Measurements from ENCODE around the gene WDR33. TPM values are rescaled to one million over a fixed set of nuclear protein-coding genes. Genes with fewer than 3 reads are reported as not detected.

WDR33 gene
- total RNA-seq, 4 donors from 2014 or later = 25.8 to 53.3 (median 38.0) TPM

GRCh38 chr2:127663566-127664064 lies 147.4 kb downstream of the WDR33 start:
- no peak for DNase-seq (ENCODE audit: low spot score)

DNA sequence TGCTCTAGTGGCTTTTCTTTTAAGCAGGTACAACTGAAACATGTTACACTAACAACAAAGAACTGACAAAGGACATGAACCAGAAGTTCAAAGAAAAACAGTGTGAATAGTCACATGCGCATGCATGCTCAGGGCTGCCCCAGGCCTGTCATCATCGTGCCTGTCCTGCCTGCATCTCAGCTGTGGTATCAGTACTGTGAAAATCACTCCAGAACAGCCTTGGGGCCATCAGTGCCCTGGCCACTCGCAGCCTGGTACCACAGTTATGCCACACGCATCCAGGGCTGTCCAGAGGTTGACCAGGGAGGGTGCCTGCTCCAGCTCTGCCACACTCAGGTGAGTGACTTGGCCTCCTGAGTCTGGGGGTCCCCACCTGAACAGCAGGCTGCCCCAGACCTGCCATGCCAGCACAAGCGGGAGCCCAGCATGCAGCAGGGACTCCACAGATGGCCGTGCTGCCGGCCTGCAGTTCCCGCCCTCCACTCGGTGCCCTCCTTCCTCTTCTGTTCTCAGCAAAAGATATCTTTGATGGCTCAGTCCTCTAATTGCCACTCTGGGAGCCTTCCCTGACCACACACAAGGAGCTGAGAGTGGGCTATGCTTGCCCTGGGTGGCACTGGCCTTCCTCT lies 147.9 kb downstream of the WDR33 start:
- no peak for ATAC-seq (ENCODE audit: low FRiP score)
- TF ChIP-seq, protein P1, sequence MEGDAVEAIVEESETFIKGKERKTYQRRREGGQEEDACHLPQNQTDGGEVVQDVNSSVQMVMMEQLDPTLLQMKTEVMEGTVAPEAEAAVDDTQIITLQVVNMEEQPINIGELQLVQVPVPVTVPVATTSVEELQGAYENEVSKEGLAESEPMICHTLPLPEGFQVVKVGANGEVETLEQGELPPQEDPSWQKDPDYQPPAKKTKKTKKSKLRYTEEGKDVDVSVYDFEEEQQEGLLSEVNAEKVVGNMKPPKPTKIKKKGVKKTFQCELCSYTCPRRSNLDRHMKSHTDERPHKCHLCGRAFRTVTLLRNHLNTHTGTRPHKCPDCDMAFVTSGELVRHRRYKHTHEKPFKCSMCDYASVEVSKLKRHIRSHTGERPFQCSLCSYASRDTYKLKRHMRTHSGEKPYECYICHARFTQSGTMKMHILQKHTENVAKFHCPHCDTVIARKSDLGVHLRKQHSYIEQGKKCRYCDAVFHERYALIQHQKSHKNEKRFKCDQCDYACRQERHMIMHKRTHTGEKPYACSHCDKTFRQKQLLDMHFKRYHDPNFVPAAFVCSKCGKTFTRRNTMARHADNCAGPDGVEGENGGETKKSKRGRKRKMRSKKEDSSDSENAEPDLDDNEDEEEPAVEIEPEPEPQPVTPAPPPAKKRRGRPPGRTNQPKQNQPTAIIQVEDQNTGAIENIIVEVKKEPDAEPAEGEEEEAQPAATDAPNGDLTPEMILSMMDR (IDR thresholded peaks at IDR 0.05) = no peak
- DNase-seq (ENCODE audit: low spot score) = peak; percentile 18

More at GRCh38 chr2:127663566-127664064, 147.4 kb downstream of the WDR33 start:
- ATAC-seq (ENCODE audit: low FRiP score) = no peak
- TF ChIP-seq, protein P1 (IDR thresholded peaks at IDR 0.05) = no peak

- DNase-seq (ENCODE audit: low spot score) (no peak), ATAC-seq (ENCODE audit: low FRiP score) (no peak)
- TF ChIP-seq, protein P1 (IDR thresholded peaks at IDR 0.05) = no peak
These were observed 148.9 kb downstream of the WDR33 start for GRCh38 chr2:127661949-127662510.

DNA sequence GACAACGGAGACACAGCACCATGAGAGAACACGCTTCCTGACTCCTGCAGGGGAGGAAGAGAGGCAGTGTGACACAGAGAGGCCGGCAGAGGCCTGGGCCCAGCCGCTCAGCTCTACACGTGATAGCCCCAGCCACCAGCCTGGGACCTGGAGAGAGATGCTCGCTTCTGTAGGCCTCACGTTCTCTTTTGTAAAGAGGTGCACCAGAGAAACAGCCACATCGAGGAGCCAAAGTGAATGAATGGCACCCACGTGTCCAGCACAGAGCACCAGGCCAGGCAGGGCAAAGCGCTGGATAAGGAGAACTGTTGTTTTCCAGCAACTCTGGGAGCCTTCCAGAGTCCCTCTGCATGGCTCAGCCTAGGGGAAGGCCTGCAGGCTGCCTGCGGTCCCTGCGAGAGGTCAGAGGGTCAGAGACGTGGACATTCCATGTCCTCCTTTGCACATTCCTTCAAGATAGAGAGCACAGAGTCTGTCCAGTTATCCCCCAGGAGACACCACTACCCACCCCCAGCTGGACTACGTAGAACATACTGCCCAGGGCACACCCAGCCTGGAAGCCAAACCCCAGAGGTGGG lies 149.8 kb downstream of the WDR33 start:
- ATAC-seq (ENCODE audit: low FRiP score) = no peak

GRCh38 chr2:127660291-127660578 lies 150.7 kb downstream of the WDR33 start:
- ATAC-seq (ENCODE audit: low FRiP score) = no peak
- no peak for DNase-seq (ENCODE audit: low spot score)
- TF ChIP-seq, protein P1 (IDR thresholded peaks at IDR 0.05) = no peak

More for the DNA sequence above, 149.8 kb downstream of the WDR33 start:
- no peak for DNase-seq (ENCODE audit: low spot score)
- TF ChIP-seq, protein P1 (IDR thresholded peaks at IDR 0.05) = no peak

GRCh38 chr2:127659408-127660290 lies 151.3 kb downstream of the WDR33 start:
- ATAC-seq (ENCODE audit: low FRiP score) = peak; percentile 46
- no peak for DNase-seq (ENCODE audit: low spot score)
- TF ChIP-seq, protein P1 (IDR thresholded peaks at IDR 0.05) = no peak

Measured in omental fat pad (tissue), 4 donors.